UCSD-AML1 (cell line): ENCODE data around the gene WDR64.
"Not testable (repeated sequence)": the region's sequence is repeated elsewhere in the genome, so short reads cannot be mapped to it uniquely, and the experiment has no call there.

Experiments
- DNase-seq: peaks from one replicate; lab custom pipeline; 2025; ENCODE audit not compliant: unreplicated experiment; lab: John Stamatoyannopoulos, UW

The WDR64 gene

DNA sequence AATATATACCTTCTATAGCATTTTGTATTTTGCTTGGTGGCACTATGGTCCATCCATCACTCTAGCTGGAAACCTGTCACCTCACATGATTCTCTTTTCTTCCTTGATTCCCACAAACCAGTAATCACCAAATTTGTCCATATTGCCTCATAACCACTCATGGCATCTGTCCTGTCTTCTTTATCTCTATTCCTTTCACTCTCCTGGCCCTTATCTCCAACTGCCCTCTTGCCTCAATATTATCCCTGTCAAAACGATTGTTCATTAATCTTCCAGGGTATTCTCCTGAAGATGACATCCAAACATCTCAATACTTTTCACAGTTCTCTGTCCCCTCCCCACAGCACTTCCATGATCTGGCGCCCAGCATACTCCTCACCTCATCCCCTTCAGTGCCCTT is 46.1 kb downstream of the WDR64 start:
- DNase-seq, result no peak

DNA sequence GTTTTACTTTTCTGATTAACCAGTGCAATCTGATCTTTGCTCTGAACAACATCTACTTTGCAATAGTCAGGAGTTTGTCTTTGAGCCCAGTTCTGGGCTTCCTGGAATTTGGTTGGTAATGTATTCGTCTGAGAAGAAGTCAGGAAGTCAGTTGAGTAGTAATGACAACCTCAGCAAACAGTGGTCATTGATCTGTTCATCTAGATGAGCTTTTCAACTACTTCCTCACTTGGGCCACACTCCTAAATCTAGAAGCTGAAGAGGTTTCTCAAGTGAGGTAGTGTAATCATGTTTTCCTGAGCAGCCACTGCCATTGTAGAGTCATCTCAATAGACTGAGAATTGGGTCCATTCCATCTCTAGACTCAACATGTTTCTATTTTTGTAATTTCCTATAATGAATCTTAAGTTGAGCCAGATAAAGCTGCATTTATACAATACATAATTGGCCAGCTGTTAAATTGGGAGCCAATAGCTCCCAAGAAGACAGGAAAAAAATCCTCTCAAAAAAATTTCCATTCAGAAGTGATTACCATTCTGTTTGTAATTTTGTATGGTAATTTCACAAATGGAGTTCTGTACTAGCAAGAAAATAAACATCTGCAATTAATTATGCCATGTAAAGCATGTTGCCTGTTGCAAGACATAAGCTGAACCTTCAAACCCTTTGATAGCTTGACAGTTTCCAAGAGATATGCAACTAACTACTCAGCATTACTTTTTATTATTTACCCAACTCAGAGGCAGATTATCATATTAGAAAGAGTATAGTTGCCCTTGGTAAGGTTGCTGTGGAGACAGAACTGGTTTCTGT is 49.6 kb downstream of the WDR64 start:
- DNase-seq, result no peak

DNA sequence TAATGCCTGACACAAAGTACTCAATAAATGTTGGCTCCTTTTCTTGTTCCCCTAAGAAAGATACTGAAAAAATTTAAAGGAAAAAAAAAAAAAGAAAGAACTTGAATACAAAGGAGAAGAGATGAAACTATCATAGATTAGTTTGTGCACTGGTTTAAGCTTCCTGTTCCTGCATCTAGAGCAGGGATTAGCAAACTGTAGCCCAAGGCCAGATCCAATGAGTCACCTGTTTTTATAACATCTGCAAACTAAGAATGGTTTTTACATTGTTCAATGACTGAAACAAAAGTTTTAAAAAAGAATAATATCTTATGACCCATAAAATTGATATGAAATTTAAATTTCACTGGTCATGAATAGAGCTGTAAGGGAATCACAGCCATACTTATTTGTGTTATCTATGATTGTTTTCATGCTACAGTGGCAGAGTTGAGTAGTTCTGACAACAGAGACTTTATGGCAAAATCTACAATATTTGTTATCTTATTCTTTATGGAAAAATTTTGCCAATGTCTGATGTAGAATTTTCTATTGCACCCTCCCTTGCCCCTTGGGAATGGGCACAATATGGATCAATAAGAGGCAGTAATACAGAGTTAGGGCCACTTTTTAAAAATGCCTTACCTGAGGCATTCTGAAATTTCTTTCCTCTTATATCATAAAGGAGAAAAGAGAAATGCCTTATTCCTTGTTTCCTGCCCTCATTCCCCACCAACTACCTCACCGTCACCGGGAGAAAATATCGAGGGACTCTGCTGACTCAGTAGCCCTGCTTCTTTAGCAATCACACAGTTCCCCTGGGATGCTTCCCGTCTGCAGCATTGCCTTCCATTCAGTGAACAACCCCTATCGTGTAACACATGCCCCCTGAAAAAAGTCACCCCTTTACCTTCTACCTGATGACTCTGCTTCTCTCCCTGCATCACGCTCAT is 50.6 kb downstream of the WDR64 start:
- no peak for DNase-seq

DNA sequence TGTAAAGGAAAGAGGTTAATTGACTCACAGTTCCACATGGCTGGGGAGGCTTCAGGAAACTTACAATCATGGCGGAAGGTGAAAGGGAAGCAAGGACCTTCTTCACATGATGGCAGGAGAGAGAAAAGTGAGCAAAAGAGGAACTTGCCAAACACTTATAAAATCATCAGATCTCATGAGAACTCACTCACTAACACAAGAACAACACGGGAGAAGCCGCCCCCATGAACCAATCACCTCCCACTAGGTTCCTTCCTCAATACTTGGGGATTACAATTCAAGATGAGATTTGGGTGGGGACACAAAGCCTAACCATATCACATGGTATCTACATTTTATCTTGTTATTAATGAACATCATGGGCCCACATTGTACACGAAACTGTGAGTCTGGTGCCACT is 51.7 kb downstream of the WDR64 start:
- DNase-seq, result not testable (repeated sequence)

DNA sequence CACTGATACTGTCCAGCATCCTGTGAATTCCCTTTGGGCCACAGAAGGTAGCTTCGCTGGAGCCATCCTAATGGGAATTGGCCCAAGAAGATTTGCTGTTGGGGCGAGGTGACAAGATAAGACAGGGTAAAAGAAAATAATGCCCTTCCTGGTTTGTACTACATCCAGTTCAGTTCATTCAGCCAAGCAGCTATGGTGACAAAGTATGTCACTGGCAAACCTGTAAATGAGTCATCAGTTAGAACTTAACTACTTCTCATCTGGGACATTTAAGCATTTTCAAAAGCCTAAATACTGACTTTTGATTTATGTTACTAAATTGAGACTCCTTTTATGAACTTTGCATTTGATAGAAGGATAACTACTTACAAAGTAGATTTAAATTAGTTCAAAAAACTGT is 54.2 kb downstream of the WDR64 start:
- DNase-seq, result no peak

DNA sequence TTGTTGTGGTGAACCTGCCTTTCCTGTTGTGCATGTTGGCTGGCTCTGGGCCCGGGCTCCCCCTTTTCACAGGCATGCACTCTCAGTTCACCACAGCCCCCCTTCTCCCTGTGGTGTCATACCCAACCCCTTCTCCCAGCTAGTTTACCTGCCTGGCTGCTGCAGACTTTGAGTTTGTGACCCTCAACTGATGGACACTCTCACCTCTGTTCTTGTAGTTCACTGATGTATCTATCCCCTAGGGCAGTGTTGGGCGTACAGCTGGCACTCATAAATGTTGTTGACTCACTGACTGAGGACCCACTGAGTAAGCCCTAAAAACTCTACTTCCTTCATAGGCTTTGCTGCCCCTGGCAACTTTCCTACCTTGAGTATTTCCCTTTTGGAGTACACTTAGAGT is 54.9 kb downstream of the WDR64 start:
- DNase-seq, result no peak

DNA sequence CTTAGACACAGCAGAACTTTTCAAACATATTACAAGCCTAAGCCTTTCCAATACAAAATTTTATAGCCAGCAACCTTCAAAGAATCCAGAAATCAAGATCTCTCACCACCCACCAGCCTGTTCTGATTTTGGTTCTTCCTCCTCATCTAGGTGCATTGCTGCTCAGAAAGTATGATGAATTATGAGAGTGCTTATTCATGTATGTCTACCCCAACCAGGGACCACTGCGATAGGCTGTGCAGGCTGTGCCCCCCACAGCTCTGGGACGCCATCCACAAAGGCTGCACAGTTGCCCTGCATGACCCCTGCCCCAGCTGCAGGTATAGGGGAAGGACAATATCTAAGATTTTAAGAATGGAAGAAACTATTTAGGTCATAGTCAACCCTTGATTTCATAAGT is 55.4 kb downstream of the WDR64 start:
- DNase-seq, result no peak

DNA sequence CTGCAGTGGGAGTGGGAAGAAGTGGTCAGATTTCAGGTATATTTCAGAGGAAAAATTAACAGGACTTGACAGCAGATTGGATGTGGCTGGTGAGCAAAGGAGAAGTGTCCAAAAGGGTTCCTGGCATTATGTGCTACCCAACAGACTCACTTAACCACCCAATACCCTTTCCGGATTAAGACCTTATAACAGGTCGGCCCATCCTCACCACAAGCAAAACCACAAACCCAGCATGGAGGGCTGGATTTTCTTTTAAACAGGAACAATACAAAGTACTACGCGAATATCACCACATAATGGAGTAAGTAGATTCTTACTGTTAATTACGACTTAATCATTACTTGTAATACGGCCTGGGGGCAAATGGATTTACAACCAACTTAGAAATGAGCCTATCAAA is 59.2 kb downstream of the WDR64 start:
- DNase-seq, result no peak

DNA sequence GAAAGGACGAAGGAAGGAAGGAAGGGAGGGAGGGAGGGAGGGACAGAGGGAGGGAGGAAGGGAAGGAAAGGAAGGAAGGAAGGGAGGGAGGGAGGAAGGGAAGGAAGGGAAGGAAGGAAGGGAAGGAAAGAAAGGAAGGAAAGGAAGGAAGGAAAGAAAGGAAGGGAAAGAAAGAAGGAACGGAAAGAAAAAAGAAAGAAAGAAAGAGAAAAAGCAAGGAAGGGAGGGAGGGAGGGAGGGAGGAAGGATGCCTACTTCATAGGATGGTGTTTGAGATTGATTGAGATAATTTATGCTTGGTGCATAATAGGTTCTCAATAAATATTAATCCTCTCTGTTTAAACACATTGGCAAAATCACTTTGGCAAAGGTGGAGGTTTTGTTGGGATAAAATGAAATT is 61.2 kb downstream of the WDR64 start:
- no peak for DNase-seq

DNA sequence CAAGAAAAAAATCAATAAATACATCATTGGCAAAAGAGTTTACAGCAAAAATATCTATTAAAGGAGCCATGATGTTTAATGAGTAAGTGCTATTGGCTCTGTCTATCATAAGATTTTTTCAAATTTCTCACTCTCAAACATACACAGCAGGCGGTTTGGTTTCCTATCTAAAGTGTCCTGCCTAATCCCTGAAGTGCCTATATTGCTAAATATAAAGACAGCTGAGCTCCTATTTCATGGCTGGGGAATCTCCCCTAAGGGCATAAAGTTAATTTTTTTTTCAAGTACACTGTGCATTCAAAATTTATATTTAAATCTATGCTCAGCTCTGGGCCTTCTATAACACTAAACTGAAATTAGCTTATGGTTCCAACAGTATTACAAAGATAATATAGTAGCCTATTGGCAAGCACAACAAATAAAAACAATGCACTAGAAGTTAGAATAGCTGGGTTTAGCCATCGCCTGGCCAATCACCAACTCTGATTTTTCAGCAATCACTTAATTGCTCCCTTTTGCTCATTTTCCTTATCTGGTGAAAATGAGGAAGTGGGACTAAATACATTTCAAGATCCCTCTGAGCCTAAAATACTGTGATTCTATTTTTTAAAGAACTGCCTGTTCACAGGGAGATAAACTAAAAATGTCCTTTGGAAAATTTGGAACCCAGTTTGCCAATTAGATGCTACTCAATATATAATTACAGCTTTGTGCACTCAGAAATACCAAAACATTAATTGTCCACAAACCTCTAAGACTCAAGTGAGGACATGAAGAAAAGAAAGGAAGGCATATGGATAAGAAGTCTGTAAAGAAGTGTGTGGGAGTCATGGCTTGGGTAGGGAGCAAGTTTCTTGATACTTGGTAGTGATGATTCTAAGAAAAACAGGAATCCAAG is 62.5 kb downstream of the WDR64 start:
- DNase-seq, result no peak

DNA sequence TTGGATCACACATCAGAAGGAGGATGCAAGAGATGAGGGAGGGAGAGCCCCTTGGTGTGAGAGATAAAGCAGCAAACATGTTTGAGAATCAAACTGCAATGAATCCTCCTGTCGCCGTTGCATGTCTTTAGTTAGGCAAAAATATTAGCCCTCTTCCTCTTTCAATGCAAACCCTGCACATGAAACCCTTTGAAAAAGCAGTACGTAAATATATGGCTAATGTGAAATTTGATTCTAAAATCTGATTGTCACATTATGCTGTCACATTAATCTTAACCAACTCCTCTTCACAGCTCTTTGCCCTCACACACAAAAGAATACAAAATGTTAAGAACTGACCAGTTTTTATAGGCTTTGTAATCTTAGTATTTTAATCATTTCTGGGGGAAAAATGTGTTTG is 63.4 kb downstream of the WDR64 start:
- DNase-seq, result no peak

DNA sequence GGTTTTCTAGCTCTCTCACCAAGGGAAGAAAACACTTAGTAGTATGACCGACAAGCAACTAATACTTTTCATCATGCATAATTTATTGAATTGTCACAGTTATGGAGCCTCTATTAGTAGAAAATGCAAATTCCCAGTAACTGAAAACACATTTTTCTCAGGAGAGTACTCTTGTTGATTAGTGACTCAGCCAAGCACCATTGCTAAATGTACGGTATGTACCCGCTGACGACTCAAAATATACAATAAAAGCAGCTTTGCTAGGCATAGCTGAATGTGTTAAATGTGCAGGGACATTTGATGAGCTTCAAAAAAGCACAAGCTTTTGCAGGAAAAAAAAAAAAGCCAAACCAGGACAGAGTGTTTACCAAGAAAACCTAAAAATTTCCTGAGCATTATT is 63.9 kb downstream of the WDR64 start:
- no peak for DNase-seq

DNA sequence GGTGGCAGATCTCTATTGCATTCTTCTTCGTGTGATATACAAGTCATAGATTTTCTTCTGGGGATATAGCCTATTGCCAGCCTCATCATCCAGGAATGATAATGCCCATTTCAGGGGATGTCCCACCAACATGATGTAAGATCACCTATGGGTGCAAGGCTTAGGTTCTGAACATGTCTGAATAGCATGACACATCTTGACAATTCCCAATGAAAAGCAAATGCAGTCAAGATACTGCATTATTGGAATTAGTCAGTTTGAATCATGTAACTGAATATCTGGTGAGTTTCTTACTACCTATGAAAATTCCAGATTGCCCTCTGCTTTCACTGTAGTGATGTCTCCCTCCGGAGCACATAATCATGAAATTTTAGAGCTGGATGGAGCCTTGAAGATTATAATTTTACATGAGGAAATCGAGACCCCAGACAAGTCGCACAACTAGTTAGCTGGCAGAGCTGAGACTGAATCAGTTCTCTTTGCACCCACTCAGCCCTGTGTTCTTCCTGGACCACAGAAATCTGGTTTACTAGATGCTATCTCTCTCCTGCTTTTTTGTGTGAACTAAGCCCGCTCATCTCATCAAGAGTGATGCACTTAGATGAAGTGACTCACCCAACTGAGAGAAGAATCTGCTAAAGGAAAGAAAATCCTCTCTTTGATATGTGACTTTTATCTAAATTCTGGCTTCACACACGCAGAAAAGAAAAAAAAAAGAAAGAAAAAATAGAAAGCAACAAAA is 65.0 kb downstream of the WDR64 start:
- DNase-seq, result no peak

DNA sequence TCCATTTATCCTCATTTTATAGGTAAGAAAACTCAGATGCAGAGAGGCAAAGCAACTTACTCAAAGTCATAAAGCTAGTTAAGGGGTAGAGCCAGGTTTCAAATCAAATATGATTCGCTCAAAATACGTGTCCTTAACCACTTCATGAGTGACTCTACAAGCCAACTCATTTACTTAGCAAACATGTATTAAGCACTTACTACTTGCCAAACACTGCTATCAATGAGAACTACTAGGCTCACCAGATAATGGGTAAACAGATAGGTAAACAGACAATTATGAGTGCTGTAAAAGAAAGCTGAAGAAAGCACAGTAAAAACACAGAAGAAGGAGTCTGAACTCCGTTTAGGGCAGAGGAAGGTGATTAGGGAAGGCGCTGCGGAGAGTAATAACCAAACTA is 65.9 kb downstream of the WDR64 start:
- no peak for DNase-seq

DNA sequence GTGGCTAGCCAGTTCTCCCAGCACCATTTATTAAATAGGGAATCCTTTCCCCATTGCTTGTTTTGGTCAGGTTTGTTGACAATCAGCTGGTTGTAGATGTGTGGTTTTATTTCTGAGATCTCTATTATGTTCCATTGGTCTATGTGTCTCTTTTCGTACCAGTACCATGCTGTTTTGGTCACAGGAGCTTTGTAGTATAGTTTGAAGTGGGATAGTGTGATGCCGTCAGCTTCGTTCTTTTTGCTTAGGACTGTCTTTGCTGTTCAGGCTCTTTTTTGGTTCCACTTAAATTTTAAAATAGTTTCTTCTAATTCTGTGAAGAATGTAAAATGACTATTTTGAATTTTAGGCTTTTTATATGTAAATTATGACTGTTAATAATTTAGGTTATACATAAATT is 68.9 kb downstream of the WDR64 start:
- DNase-seq, result no peak

DNA sequence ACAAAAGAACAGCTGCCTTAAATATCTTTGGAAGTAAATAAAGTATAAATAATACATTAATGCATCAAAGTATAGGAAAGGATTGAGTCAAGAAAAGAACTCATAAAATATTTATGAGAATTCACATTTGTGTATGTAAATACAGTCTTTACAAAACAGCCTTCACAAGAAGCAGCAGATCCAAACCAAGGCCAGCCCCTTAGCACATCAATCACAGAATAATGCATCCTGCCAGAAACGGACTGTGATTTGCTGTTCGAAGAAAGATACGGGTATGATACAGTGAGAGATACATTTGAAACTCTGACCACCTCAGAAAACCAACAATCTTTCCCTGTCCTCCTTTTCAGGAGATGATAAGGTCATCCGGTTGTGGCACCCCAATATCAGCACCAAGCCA is 70.9 kb downstream of the WDR64 start:
- no peak for DNase-seq

DNA sequence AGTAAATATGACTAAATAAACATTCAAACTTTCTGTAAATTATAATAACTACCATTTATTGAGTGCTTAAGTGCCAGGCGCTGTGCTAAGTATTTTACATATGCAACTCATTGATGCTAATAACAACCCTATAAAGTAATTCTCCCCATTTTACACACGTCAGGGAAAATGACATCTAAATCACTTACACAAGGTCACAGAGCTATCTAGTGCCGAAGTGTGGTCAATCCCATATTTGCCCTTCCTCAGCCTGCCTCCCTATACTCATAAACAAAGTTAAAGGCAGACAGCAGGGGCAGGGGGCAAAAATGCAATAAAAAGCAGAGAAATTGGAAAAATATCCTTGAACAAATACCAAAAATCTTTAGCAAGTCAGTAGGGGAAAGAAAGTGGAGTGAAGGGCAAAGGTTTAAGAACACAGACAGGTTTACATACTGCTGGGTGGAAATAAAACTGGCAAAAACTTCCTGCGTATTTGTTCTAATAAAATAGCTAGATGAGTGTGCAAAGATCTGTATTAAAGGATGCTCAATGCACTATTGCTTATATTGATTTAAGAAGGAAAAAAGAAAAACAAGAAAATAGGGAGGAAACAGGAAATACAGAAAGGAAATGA is 72.8 kb downstream of the WDR64 start:
- no peak for DNase-seq

DNA sequence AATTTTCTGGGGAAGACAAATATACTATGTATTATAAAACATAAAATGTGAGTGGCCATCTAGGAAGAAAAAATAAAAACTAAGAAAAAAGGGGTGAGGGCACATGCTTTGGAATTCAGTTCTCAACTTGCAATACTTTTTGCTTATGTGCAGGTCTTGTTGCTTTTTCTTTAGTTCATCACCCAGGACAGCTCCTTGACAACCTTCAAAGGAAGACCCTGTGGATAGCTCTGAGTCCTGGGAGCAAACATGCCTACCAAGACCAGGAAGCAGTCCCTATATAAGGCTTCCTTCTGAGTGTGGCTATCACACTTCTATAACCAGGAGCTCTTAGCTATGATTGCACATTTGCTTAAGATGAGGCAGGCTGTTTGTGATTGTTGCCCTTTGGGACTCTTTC is 78.0 kb downstream of the WDR64 start:
- no peak for DNase-seq

DNA sequence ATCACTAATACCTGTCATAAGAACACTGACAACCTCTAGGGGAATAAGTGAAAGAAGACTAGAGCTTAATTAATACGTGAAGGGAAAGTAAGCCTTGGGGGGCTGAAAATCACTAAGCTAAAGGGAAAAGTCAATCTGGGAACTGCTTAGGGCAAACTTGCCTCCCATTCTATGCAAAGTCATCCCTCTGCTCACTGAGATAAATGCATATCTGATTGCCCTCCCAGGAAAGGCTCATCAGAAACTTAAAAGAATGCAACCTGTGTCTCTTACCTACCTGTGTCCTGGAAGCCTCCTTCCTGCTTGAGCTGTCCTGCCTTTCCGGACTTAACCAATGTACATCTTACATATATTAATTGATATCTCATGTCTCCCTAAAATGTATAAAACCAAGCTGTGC is 81.8 kb downstream of the WDR64 start:
- DNase-seq, result no peak

DNA sequence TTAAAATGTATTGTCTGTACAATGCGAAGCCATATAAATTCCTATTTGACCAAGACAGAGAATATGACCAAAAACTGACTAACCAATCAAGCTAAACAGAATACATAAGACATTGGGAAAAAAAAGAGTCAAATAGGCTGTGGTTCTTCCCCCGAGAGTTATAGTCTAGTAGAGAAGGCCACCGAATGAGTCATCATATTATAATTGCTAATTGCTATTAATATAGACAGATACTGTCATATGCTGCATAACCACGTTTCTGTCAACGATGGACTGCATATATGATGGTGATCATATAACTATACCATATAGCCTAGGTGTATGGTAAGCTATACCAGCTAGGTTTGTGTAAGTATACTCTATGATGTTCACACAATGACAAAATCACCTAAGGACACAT is 82.5 kb downstream of the WDR64 start:
- no peak for DNase-seq
